ENCODE results near the gene SYT15.

- TF ChIP-seq, protein P1, sequence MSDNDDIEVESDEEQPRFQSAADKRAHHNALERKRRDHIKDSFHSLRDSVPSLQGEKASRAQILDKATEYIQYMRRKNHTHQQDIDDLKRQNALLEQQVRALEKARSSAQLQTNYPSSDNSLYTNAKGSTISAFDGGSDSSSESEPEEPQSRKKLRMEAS (IDR thresholded peaks at IDR 0.05; ENCODE audit: low read depth, low read length) = no peak
- no peak for TF ChIP-seq POLR2A (IDR thresholded peaks at IDR 0.05; ENCODE audit: low read depth, low read length)
- no peak for TF ChIP-seq POLR2AphosphoS5 (IDR thresholded peaks at IDR 0.05; ENCODE audit: low read length)
- TF ChIP-seq RFX5 (IDR thresholded peaks at IDR 0.05; ENCODE audit: low read depth, low read length) = no peak
- TF ChIP-seq CTCF (IDR thresholded peaks at IDR 0.05 in 2 of 3, conservative IDR thresholded peaks at IDR 0.05 in 1 of 3; ENCODE audit: control insufficient read depth in 2 of 3, extremely low read depth in 1 of 3, insufficient read depth in 1 of 3, low read depth in 3 of 3, low read length in 3 of 3) = no peak
- TF ChIP-seq KDM1A (IDR thresholded peaks at IDR 0.05; ENCODE audit: borderline replicate concordance) = no peak
- TF ChIP-seq, protein P2, sequence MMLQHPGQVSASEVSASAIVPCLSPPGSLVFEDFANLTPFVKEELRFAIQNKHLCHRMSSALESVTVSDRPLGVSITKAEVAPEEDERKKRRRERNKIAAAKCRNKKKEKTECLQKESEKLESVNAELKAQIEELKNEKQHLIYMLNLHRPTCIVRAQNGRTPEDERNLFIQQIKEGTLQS (IDR thresholded peaks at IDR 0.05; ENCODE audit: borderline replicate concordance, extremely low read depth, low read depth, low read length) = no peak
- TF ChIP-seq CHD2 (IDR thresholded peaks at IDR 0.05; ENCODE audit: borderline replicate concordance, low read depth, low read length) = no peak
- no peak for TF ChIP-seq SREBF2 (IDR thresholded peaks at IDR 0.05; ENCODE audit: low read length)
- TF ChIP-seq, protein P3, sequence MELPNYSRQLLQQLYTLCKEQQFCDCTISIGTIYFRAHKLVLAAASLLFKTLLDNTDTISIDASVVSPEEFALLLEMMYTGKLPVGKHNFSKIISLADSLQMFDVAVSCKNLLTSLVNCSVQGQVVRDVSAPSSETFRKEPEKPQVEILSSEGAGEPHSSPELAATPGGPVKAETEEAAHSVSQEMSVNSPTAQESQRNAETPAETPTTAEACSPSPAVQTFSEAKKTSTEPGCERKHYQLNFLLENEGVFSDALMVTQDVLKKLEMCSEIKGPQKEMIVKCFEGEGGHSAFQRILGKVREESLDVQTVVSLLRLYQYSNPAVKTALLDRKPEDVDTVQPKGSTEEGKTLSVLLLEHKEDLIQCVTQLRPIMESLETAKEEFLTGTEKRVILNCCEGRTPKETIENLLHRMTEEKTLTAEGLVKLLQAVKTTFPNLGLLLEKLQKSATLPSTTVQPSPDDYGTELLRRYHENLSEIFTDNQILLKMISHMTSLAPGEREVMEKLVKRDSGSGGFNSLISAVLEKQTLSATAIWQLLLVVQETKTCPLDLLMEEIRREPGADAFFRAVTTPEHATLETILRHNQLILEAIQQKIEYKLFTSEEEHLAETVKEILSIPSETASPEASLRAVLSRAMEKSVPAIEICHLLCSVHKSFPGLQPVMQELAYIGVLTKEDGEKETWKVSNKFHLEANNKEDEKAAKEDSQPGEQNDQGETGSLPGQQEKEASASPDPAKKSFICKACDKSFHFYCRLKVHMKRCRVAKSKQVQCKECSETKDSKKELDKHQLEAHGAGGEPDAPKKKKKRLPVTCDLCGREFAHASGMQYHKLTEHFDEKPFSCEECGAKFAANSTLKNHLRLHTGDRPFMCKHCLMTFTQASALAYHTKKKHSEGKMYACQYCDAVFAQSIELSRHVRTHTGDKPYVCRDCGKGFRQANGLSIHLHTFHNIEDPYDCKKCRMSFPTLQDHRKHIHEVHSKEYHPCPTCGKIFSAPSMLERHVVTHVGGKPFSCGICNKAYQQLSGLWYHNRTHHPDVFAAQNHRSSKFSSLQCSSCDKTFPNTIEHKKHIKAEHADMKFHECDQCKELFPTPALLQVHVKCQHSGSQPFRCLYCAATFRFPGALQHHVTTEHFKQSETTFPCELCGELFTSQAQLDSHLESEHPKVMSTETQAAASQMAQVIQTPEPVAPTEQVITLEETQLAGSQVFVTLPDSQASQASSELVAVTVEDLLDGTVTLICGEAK (IDR thresholded peaks at IDR 0.05; ENCODE audit: borderline replicate concordance) = no peak
- no peak for TF ChIP-seq STAT1 (conservative IDR thresholded peaks at IDR 0.05)
- TF ChIP-seq NRF1 (conservative IDR thresholded peaks at IDR 0.05; ENCODE audit: low read depth, low read length) = no peak
Measured at GRCh38 chr10:46558122-46558391, 20.9 kb upstream of the SYT15 start.
